HCT116 (cell line): ENCODE results near the gene PHF10. TPM values are rescaled to one million over a fixed set of nuclear protein-coding genes. Genes with fewer than 3 reads are reported as not detected.

Experiments used
- ATAC-seq: fragments of 200-7000 bp; cut with Tn5 transposase; 2 replicates; pipeline ENCODE4 v1.9.1; 2020; ENCODE audit warnings: mild to moderate bottlenecking, moderate library complexity
- BruUV-seq: library from RNA; stranded (reverse); fragments of 400-500 nt; replicated peaks from 2 replicates; lab custom pipeline; 2021; lab: Mats Ljungman, UMichigan
- CTCF ChIA-PET: fragments of 300-600 bp; sonication (Branson Sonifier 250); formaldehyde crosslinking; loops from one replicate; lab custom pipeline; 2021; ENCODE audit warnings: antibody characterized with exemption; lab: Charles Lee
- POLR2A ChIA-PET: fragments of 300-600, 350-600 bp; sonication (Branson Sonifier 250); formaldehyde crosslinking; loops from one replicate; lab custom pipeline; 2021; ENCODE audit warnings: antibody characterized with exemption; lab: Charles Lee
- RAD21 ChIA-PET, 2 experiments: fragments of 300-600 bp; sonication (Branson Sonifier 250); formaldehyde crosslinking; loops; one replicate each; lab custom pipeline; 2023; ENCODE audit warnings: low total read pairs in 2 of 2; ENCODE audit not compliant: uncharacterized antibody in 2 of 2, unreplicated experiment in 2 of 2, low non-redundant PET in 1 of 2; lab: Charles Lee
- DNase-seq: peaks from one replicate; pipeline ENCODE4 v3.0.0-alpha.2; 2010; ENCODE audit warnings: low read depth, low spot score
- H2AFZ ChIP-seq: fragments of 200-600 bp; shearing (Covaris generic), sonication (generic); 2 replicates; pipeline ENCODE4 v1.6.1; 2017; ENCODE audit warnings: low read depth, mixed run types, mixed read lengths, antibody characterized with exemption, low read length; ENCODE audit not compliant: poor library complexity, severe bottlenecking
- H3K27ac ChIP-seq: 2 replicates; pipeline ENCODE4 v1.5.1; 2012; ENCODE audit warnings: low read depth, low read length
- H3K27me3 ChIP-seq: fragments of 200-600 bp; sonication (generic); 2 replicates; pipeline ENCODE4 v1.6.1; 2016; ENCODE audit warnings: mixed run types, low read length, mixed read lengths; ENCODE audit not compliant: insufficient read depth
- H3K36me3 ChIP-seq, 2 experiments: fragments of 200-500 bp in 1 of 2; fragments of 200-600 bp in 1 of 2; sonication (Bioruptor generic) in 1 of 2; sonication (generic) in 1 of 2; 2 replicates each; pipeline versions ENCODE4 v1.5.1 to v1.6.1; 2014 to 2016; ENCODE audit warnings: low read length in 2 of 2, inconsistent platforms in 1 of 2, mixed read lengths in 1 of 2, mixed run types in 1 of 2; ENCODE audit not compliant: insufficient read depth in 2 of 2, control insufficient read depth in 1 of 2
- H3K4me1 ChIP-seq, 2 experiments: fragments of 200-600 bp in 1 of 2; sonication (generic) in 1 of 2; 2 replicates each; pipeline versions ENCODE4 v1.5.1 to v1.6.1; 2012 to 2017; ENCODE audit warnings: low read length in 2 of 2, inconsistent platforms in 1 of 2, mild to moderate bottlenecking in 1 of 2, mixed read lengths in 1 of 2, mixed run types in 1 of 2, moderate library complexity in 1 of 2; ENCODE audit not compliant: insufficient read depth in 2 of 2, control insufficient read depth in 1 of 2
- H3K4me2 ChIP-seq: fragments of 200-600 bp; sonication (generic); 2 replicates; pipeline ENCODE4 v1.6.1; 2017; ENCODE audit warnings: mixed run types, low read length, mixed read lengths
- H3K4me3 ChIP-seq, 2 experiments: fragments of 200-600 bp in 1 of 2; sonication (generic) in 1 of 2; replicated peaks in 1 of 2; 2 replicates each; pipeline ENCODE4 v1.5.1; 2011 to 2016; ENCODE audit warnings: low read length in 2 of 2, control low read depth in 1 of 2, low read depth in 1 of 2, mild to moderate bottlenecking in 1 of 2, mixed read lengths in 1 of 2, mixed run types in 1 of 2
- H3K79me2 ChIP-seq: fragments of 200-600 bp; sonication (generic); 2 replicates; pipeline ENCODE4 v1.6.1; 2017; ENCODE audit warnings: mild to moderate bottlenecking, mixed run types, low read length, moderate library complexity, mixed read lengths; ENCODE audit not compliant: insufficient read depth
- H3K9ac ChIP-seq: fragments of 200-600 bp; sonication (generic); 2 replicates; pipeline ENCODE4 v1.6.1; 2016; ENCODE audit warnings: low read length, mixed read lengths
- H3K9me2 ChIP-seq: fragments of 200-600 bp; sonication (generic), shearing (Covaris generic); 2 replicates; pipeline ENCODE4 v1.6.1; 2017; ENCODE audit warnings: mixed run types, mild to moderate bottlenecking, moderate library complexity; ENCODE audit not compliant: insufficient read depth
- H3K9me3 ChIP-seq, 2 experiments: fragments of 200-500 bp in 1 of 2; fragments of 200-600 bp in 1 of 2; sonication (Bioruptor generic) in 1 of 2; sonication (generic) in 1 of 2; 2 replicates each; pipeline ENCODE4 v1.6.1; 2014 to 2017; ENCODE audit warnings: low read length in 2 of 2, mixed read lengths in 2 of 2, inconsistent platforms in 1 of 2, low read depth in 1 of 2, mild to moderate bottlenecking in 1 of 2, mixed run types in 1 of 2, moderate library complexity in 1 of 2; ENCODE audit not compliant: control insufficient read depth in 1 of 2, insufficient read depth in 1 of 2
- H4K20me1 ChIP-seq: fragments of 200-600 bp; sonication (generic), shearing (Covaris generic); 2 replicates; pipeline ENCODE4 v1.6.1; 2017; ENCODE audit warnings: mixed run types, mild to moderate bottlenecking, moderate library complexity; ENCODE audit not compliant: insufficient read depth
- CBX3 ChIP-seq: IDR thresholded peaks from 2 replicates; pipeline ENCODE4 v1.6.1; 2012; ENCODE audit warnings: low read depth
- ELF1 ChIP-seq: IDR thresholded peaks from 2 replicates; pipeline ENCODE4 v1.6.1; 2012; ENCODE audit warnings: low read depth, borderline replicate concordance
- EZH2phosphoT487 ChIP-seq: fragments of 200-600 bp; IDR thresholded peaks from 2 replicates; pipeline ENCODE4 v1.6.1; 2018; ENCODE audit warnings: antibody characterized with exemption, borderline replicate concordance
- POLR2A ChIP-seq: IDR thresholded peaks from 2 replicates; pipeline ENCODE4 v1.7.0; 2011; ENCODE audit warnings: borderline replicate concordance; ENCODE audit not compliant: insufficient read depth, insufficient read length; ENCODE audit errors: extremely low read depth
- POLR2AphosphoS5 ChIP-seq: IDR thresholded peaks from 2 replicates; pipeline ENCODE4 v1.6.1; 2011; ENCODE audit warnings: mild to moderate bottlenecking, low read depth, low read length, moderate library complexity
- SRF ChIP-seq: IDR thresholded peaks from 2 replicates; pipeline ENCODE4 v1.6.1; 2012; ENCODE audit warnings: low read depth
- YY1 ChIP-seq: IDR thresholded peaks from 2 replicates; pipeline ENCODE4 v1.6.1; 2011; ENCODE audit warnings: low read length, low read depth, moderate library complexity, mild to moderate bottlenecking; ENCODE audit not compliant: insufficient replicate concordance; ENCODE audit errors: extremely low read depth
- ZFX ChIP-seq: fragments of 450-650 bp; IDR thresholded peaks from 2 replicates; pipeline ENCODE4 v1.6.1; 2017
- intact Hi-C: fragments of 100-400 bp; cut with micrococcal nuclease; formaldehyde crosslinking; loops from 2 replicates; pipeline ENCODE4 v1.10.0; 2022
- total RNA-seq: library from RNA; stranded (reverse); gene quantifications from one replicate; pipeline ENCODE4 v1.2.1, GENCODE V29; 2021; ENCODE audit not compliant: unreplicated experiment
- TF ChIP-seq, protein P1 (sequence below), 3 experiments: fragments of 200-600 bp in 1 of 3; sonication (generic) in 1 of 3; IDR thresholded peaks in 2 of 3; conservative IDR thresholded peaks in 1 of 3; 2 replicates each; pipeline ENCODE4 v1.5.1; 2012 to 2017; ENCODE audit warnings: low read depth in 2 of 3, low read length in 2 of 3, antibody characterized with exemption in 1 of 3, borderline replicate concordance in 1 of 3, control low read depth in 1 of 3, mild to moderate bottlenecking in 1 of 3, mixed read lengths in 1 of 3, mixed run types in 1 of 3, moderate library complexity in 1 of 3; ENCODE audit not compliant: insufficient read depth in 1 of 3

The PHF10 gene
- total RNA-seq, 1 experiment from 2014 or later, result 45.5 TPM

DNA sequence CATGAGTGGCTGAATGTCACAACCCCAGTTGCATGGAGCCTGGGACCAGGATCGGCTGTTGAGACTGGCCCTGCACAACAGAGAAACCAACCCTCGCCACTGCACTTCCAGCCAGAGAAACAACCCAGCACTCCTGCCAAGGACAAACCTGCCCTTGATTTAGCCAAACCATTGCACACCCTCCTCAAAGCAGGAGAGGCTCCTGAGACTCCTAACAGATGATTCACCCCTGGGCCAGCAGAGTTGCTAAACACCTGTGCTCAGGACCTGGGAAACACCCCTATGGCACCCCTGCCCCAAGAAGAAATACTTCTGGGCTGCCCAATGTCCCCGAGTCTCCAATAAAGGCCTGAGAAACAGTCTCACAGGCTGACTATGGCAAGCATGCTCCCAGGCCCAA, 40.2 kb downstream of the PHF10 start:
- no TSS peak for BruUV-seq
- Histone ChIP-seq H4K20me1 (no peaks in the 10 kb centered on the region), H3K4me3 (no peak overlapping the region), H3K9me2 (no peaks in the 10 kb centered on the region), H3K79me2 (peaks cover 32% of the 10 kb centered on the region), H3K4me1 (no peaks in the 10 kb centered on the region), H3K27ac (no peak overlapping the region), H2AFZ (no peak overlapping the region), H3K27me3 (no peaks in the 10 kb centered on the region), H3K4me2 (no peak overlapping the region), H3K9me3 (peaks cover 0 to 7% of the 10 kb centered on the region in 2 experiments; a peak in 2 of 4 replicates), H3K9ac (no peak overlapping the region), H3K36me3 (peaks cover 0 to 20% of the 10 kb centered on the region in 2 experiments; a peak in 2 of 4 replicates)
- ATAC-seq (no peak), DNase-seq (no peak)
- intact Hi-C loops, result no loop called here
- ChIA-PET RAD21 (no interaction called here), CTCF (no interaction called here), POLR2A (no interaction called here)
- TF ChIP-seq POLR2AphosphoS5 (no peak), ELF1 (no peak), CBX3 (no peak), EZH2phosphoT487 (no peak), POLR2A (no peak), YY1 (no peak), SRF (no peak), ZFX (no peak)
- TF ChIP-seq, protein P1, sequence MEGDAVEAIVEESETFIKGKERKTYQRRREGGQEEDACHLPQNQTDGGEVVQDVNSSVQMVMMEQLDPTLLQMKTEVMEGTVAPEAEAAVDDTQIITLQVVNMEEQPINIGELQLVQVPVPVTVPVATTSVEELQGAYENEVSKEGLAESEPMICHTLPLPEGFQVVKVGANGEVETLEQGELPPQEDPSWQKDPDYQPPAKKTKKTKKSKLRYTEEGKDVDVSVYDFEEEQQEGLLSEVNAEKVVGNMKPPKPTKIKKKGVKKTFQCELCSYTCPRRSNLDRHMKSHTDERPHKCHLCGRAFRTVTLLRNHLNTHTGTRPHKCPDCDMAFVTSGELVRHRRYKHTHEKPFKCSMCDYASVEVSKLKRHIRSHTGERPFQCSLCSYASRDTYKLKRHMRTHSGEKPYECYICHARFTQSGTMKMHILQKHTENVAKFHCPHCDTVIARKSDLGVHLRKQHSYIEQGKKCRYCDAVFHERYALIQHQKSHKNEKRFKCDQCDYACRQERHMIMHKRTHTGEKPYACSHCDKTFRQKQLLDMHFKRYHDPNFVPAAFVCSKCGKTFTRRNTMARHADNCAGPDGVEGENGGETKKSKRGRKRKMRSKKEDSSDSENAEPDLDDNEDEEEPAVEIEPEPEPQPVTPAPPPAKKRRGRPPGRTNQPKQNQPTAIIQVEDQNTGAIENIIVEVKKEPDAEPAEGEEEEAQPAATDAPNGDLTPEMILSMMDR (IDR thresholded peaks at IDR 0.05 in 2 of 3, conservative IDR thresholded peaks at IDR 0.05 in 1 of 3; ENCODE audit: borderline replicate concordance in 1 of 3, insufficient read depth in 1 of 3, low read depth in 2 of 3, low read length in 2 of 3), result no peak

DNA sequence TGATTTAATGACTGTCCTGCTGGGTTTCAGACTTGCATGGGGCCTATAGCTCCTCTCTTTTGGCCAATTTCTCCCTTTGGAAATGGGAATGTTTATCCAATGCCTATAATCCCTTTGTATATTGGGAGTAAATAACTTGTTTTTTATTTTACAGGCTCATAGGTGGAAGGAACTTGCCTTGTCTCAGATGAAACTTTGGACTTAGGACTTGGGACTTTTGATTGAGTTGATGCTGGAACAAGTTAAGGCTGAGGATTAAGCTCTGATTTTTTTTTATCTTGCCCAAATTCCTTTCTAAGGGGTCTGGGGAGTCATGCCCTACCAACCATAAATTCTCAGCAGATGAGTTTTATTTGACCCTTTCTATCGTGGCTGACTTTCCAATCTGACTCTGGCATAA, 46.0 kb downstream of the PHF10 start:
- TF ChIP-seq ELF1 (no peak), CBX3 (no peak)
- Histone ChIP-seq H3K36me3 (no peaks in the 10 kb centered on the region), H3K4me2 (no peak overlapping the region), H3K4me3 (no peak overlapping the region), H3K9ac (no peak overlapping the region), H2AFZ (no peak overlapping the region), H3K9me2 (no peaks in the 10 kb centered on the region), H3K79me2 (peaks cover 6% of the 10 kb centered on the region), H3K9me3 (no peaks in the 10 kb centered on the region), H3K27ac (no peak overlapping the region), H3K27me3 (no peaks in the 10 kb centered on the region), H4K20me1 (no peaks in the 10 kb centered on the region), H3K4me1 (no peaks in the 10 kb centered on the region)
- RAD21 ChIA-PET, result no interaction called here
- intact Hi-C loops, result loop anchor here (5.0 kb wide), 1 partner anchor 721 kb away; no protein-coding TSS in a partner anchor
- no TSS peak for BruUV-seq
- POLR2A ChIA-PET, result no interaction called here
- DNase-seq (no peak), ATAC-seq (no peak)
- CTCF ChIA-PET, result no interaction called here
